Activated CD8-positive, alpha-beta T cell treated with anti-CD3 and anti-CD28 coated beads for 36 hours (primary cell): ENCODE data around the gene RRP1B. TPM values are rescaled to one million over a fixed set of nuclear protein-coding genes. Genes with fewer than 3 reads are reported as not detected.
A peak's percentile ranks its signal among the peaks of the same experiment; 100 is the strongest.

ENCODE experiments used
- ATAC-seq: fragments of 200-7000 bp; cut with Tn5 transposase; one replicate; pipeline ENCODE4 v1.10.0; 2021; ENCODE audit warnings: mild to moderate bottlenecking, moderate library complexity
- CTCF ChIA-PET: fragments of 350-600 bp; sonication (Branson Sonifier 250); formaldehyde crosslinking; loops from one replicate; lab custom pipeline; 2021; ENCODE audit warnings: antibody characterized with exemption; lab: Charles Lee
- POLR2A ChIA-PET: fragments of 350-600 bp; sonication (Branson Sonifier 250); formaldehyde crosslinking; loops from one replicate; lab custom pipeline; 2021; ENCODE audit warnings: antibody characterized with exemption; lab: Charles Lee
- DNase-seq: peaks from one replicate; pipeline ENCODE4 v3.0.0-alpha.2; 2020
- H3K27ac Mint-ChIP-seq: one replicate; pipeline ENCODE4 v1.8.0; 2021; ENCODE audit warnings: mild to moderate bottlenecking, mixed read lengths
- H3K27me3 Mint-ChIP-seq: one replicate; pipeline ENCODE4 v1.8.0; 2021; ENCODE audit warnings: mixed read lengths
- H3K36me3 Mint-ChIP-seq: one replicate; pipeline ENCODE4 v1.8.0; 2021; ENCODE audit warnings: low read depth, mixed read lengths
- H3K4me1 Mint-ChIP-seq: one replicate; pipeline ENCODE4 v1.8.0; 2021; ENCODE audit warnings: low read depth, mixed read lengths
- H3K4me3 Mint-ChIP-seq: one replicate; pipeline ENCODE4 v1.8.0; 2021; ENCODE audit warnings: mild to moderate bottlenecking, moderate library complexity, mixed read lengths
- H3K9me3 Mint-ChIP-seq: one replicate; pipeline ENCODE4 v1.8.0; 2021; ENCODE audit warnings: mixed read lengths
- CTCF ChIP-seq: fragments of 200-600 bp; IDR thresholded peaks from one replicate; pipeline ENCODE4 v1.8.0; 2022; ENCODE audit warnings: antibody characterized with exemption, mild to moderate bottlenecking
- intact Hi-C: fragments of 100-400 bp; cut with micrococcal nuclease; formaldehyde crosslinking; loops from one replicate; pipeline ENCODE4 v1.10.0; 2022
- total RNA-seq, 2 experiments: library from RNA; stranded (reverse); gene quantifications; one replicate each; pipeline ENCODE4 v1.2.3, GENCODE V29; 2021

RRP1B gene
- total RNA-seq, 2 experiments from 2014 or later, result 76.7 to 78.5 TPM

GRCh38 chr21:43723648-43724047 is 64.3 kb downstream of the RRP1B start:
- H3K4me1 Mint-ChIP-seq, result peaks cover 54% of the 10 kb centered on the region
- ChIA-PET CTCF (no interaction called here), POLR2A (no interaction called here)
- no peaks in the 10 kb centered on the region for H3K9me3 Mint-ChIP-seq
- H3K4me3 Mint-ChIP-seq, result no peak overlapping the region
- no peaks in the 10 kb centered on the region for H3K27me3 Mint-ChIP-seq
- no peak for TF ChIP-seq CTCF
- DNase-seq (no peak), ATAC-seq (no peak)
- intact Hi-C loops, result no loop called here
- H3K27ac Mint-ChIP-seq, result no peak overlapping the region
- H3K36me3 Mint-ChIP-seq, result peaks cover 20% of the 10 kb centered on the region

GRCh38 chr21:43726686-43727518 is 67.5 kb downstream of the RRP1B start:
- peak overlapping the region; percentile 64 for H3K27ac Mint-ChIP-seq
- no peaks in the 10 kb centered on the region for H3K9me3 Mint-ChIP-seq
- H3K36me3 Mint-ChIP-seq, result peaks cover 17% of the 10 kb centered on the region
- no peak for TF ChIP-seq CTCF
- DNase-seq (peak; percentile 31), ATAC-seq (no peak)
- CTCF ChIA-PET, result no interaction called here
- H3K4me3 Mint-ChIP-seq, result peak overlapping the region; percentile 24
- intact Hi-C loops, result no loop called here
- H3K4me1 Mint-ChIP-seq, result peaks cover 55% of the 10 kb centered on the region
- POLR2A ChIA-PET, result interaction anchor here (1.6 to 4.0 kb wide), 4 partner anchors 8 to 67 kb away, joined by 6 to 35 read pairs (median 12); partner anchors contain the start of genes HSF2BP, PDXK, RRP1 and RRP1B
- no peaks in the 10 kb centered on the region for H3K27me3 Mint-ChIP-seq

GRCh38 chr21:43727519-43728153 is 68.3 kb downstream of the RRP1B start:
- POLR2A ChIA-PET, result interaction anchor here (1.4 to 4.0 kb wide), 7 partner anchors 8 to 68 kb away, joined by 3 to 35 read pairs (median 6); partner anchors contain the start of genes HSF2BP, PDXK, RRP1 and RRP1B
- Mint-ChIP-seq H3K4me1 (peaks cover 55% of the 10 kb centered on the region), H3K27me3 (no peaks in the 10 kb centered on the region), H3K9me3 (no peaks in the 10 kb centered on the region), H3K27ac (peak overlapping the region; percentile 88), H3K4me3 (peak overlapping the region; percentile 84), H3K36me3 (peaks cover 17% of the 10 kb centered on the region)
- CTCF ChIA-PET, result interaction anchor here (0.9 to 1.7 kb wide), 3 partner anchors 8 to 53 kb away, joined by 3 to 10 read pairs (median 4); partner anchors contain the start of gene PDXK
- no peak for ATAC-seq
- TF ChIP-seq CTCF, result no peak
- intact Hi-C loops, result no loop called here
- DNase-seq, result no peak

GRCh38 chr21:43728154-43728466 is 68.8 kb downstream of the RRP1B start:
- ChIA-PET CTCF (interaction anchor here (0.6 to 1.7 kb wide), 6 partner anchors 9 to 62 kb away, joined by 3 to 10 read pairs (median 3); partner anchors contain the start of genes PDXK and RRP1), POLR2A (interaction anchor here (0.9 to 4.0 kb wide), 10 partner anchors 9 to 177 kb away, joined by 3 to 35 read pairs (median 6); partner anchors contain the start of genes HSF2BP, PDXK, RRP1 and RRP1B)
- peaks cover 17% of the 10 kb centered on the region for H3K36me3 Mint-ChIP-seq
- no peak for TF ChIP-seq CTCF
- DNase-seq (peak; percentile 11), ATAC-seq (no peak)
- H3K27ac Mint-ChIP-seq, result peak overlapping the region; percentile 88
- no peaks in the 10 kb centered on the region for H3K9me3 Mint-ChIP-seq
- H3K4me3 Mint-ChIP-seq, result peak overlapping the region; percentile 84
- H3K27me3 Mint-ChIP-seq, result no peaks in the 10 kb centered on the region
- peaks cover 56% of the 10 kb centered on the region for H3K4me1 Mint-ChIP-seq
- intact Hi-C loops, result no loop called here
